K562 (cell line): ENCODE results near the gene FAM20C. TPM values are rescaled to one million over a fixed set of nuclear protein-coding genes. Genes with fewer than 3 reads are reported as not detected.

ENCODE experiments used
- ATAC-seq: fragments of 200-7000 bp; cut with Tn5 transposase; 3 replicates; pipeline ENCODE4 v1.9.1; 2020; ENCODE audit warnings: moderate library complexity
- BruUV-seq: library from RNA; stranded (reverse); fragments of 400-500 nt; replicated peaks from 2 replicates; lab custom pipeline; 2021; lab: Mats Ljungman, UMichigan
- CTCF ChIA-PET: fragments of 300-600 bp; formaldehyde crosslinking; extraction: SDS; loops from one replicate; lab custom pipeline; 2021; ENCODE audit warnings: low intra/inter-chr PET ratio; lab: Yijun Ruan, JAX
- POLR2A ChIA-PET: fragments of 300-600, 350-650 bp; sonication (Branson Sonifier 250); formaldehyde crosslinking; extraction: SDS; loops from one replicate; lab custom pipeline; 2021; ENCODE audit warnings: antibody characterized with exemption, inconsistent platforms; lab: Yijun Ruan, JAX
- DNase-seq, 4 experiments: peaks; one replicate each; pipeline versions ENCODE4 v3.0.0 to v3.0.0-alpha.2; 2011 to 2018; ENCODE audit warnings: low spot score in 3 of 4, mixed read lengths in 3 of 4; ENCODE audit errors: extremely low read depth in 1 of 4
- FAIRE-seq: peaks from 2 replicates; lab custom pipeline; 2011; peaks lifted over from hg19 to GRCh38; lab: Jason Lieb, UNC
- H2AFZ ChIP-seq: 2 replicates; pipeline ENCODE4 v1.6.0; 2011; ENCODE audit warnings: low read depth, low read length, control low read depth, inconsistent platforms
- H3K27ac ChIP-seq: fragments of 200-600 bp; 3 replicates; pipeline ENCODE4 v1.8.0; 2011; ENCODE audit warnings: low read depth, mild to moderate bottlenecking, control low read depth, inconsistent platforms, low read length, moderate library complexity, mixed read lengths; ENCODE audit errors: extremely low read depth
- H3K27me3 ChIP-seq, 2 experiments: fragments of 300-600 bp in 1 of 2; 2 replicates in 1 of 2; 3 replicates in 1 of 2; pipeline versions ENCODE4 v1.6.0 to v1.8.0; 2011; ENCODE audit warnings: inconsistent platforms in 2 of 2, low read length in 2 of 2, mild to moderate bottlenecking in 1 of 2, mixed read lengths in 1 of 2, moderate library complexity in 1 of 2; ENCODE audit not compliant: control insufficient read depth in 2 of 2, insufficient read depth in 2 of 2
- H3K36me3 ChIP-seq: fragments of 300-600 bp; 3 replicates; pipeline ENCODE4 v1.8.0; 2011; ENCODE audit warnings: mild to moderate bottlenecking, low read length, inconsistent platforms; ENCODE audit not compliant: control insufficient read depth, insufficient read depth
- H3K4me1 ChIP-seq, 2 experiments: fragments of 200-600 bp in 1 of 2; replicated peaks in 1 of 2; 2 replicates in 1 of 2; 3 replicates in 1 of 2; pipeline versions ENCODE4 v1.5.1 to v1.8.0; 2011; ENCODE audit warnings: inconsistent platforms in 2 of 2, low read length in 2 of 2, mild to moderate bottlenecking in 1 of 2, mixed read lengths in 1 of 2, moderate library complexity in 1 of 2; ENCODE audit not compliant: control insufficient read depth in 2 of 2, insufficient read depth in 2 of 2
- H3K4me2 ChIP-seq: 2 replicates; pipeline ENCODE4 v1.6.1; 2011; ENCODE audit warnings: low read length, control low read depth, inconsistent platforms, mixed read lengths; ENCODE audit not compliant: insufficient read depth
- H3K4me3 ChIP-seq: fragments of 200-600 bp; sonication (generic), shearing (Covaris generic); 2 replicates; pipeline ENCODE4 v1.5.1; 2016; ENCODE audit warnings: control low read depth, inconsistent platforms
- H3K79me2 ChIP-seq: fragments of 200-600 bp; 3 replicates; pipeline ENCODE4 v1.8.0; 2011; ENCODE audit warnings: low read length, inconsistent platforms; ENCODE audit not compliant: control insufficient read depth, insufficient read depth
- H3K9ac ChIP-seq, 2 experiments: 2 replicates each; pipeline versions ENCODE4 v1.6.0 to v1.6.1; 2011; ENCODE audit warnings: low read depth in 2 of 2, low read length in 2 of 2, control low read depth in 1 of 2, inconsistent platforms in 1 of 2, mild to moderate bottlenecking in 1 of 2, mixed read lengths in 1 of 2; ENCODE audit not compliant: insufficient read depth in 1 of 2
- H3K9me1 ChIP-seq: one replicate; pipeline ENCODE4 v1.6.0; 2011; ENCODE audit warnings: inconsistent platforms, mild to moderate bottlenecking, low read length, moderate library complexity; ENCODE audit not compliant: control insufficient read depth, insufficient read depth
- H3K9me3 ChIP-seq: replicated peaks from 2 replicates; pipeline ENCODE4 v1.5.1; 2011; ENCODE audit warnings: low read depth, low read length, inconsistent platforms; ENCODE audit not compliant: control insufficient read depth, insufficient read depth
- H4K20me1 ChIP-seq: replicated peaks from 2 replicates; pipeline ENCODE4 v1.6.1; 2011; ENCODE audit warnings: low read length, inconsistent platforms, mixed read lengths; ENCODE audit not compliant: control insufficient read depth, insufficient read depth
- ATF4 ChIP-seq: fragments of 450-650 bp; formaldehyde crosslinking; IDR thresholded peaks from 2 replicates; pipeline ENCODE4 v1.4.0; 2022; ENCODE audit warnings: mild to moderate bottlenecking, moderate library complexity
- BCOR ChIP-seq: fragments of 450-650 bp; IDR thresholded peaks from 2 replicates; pipeline ENCODE4 v1.6.1; 2016
- HLTF ChIP-seq: fragments of 450-650 bp; IDR thresholded peaks from 2 replicates; pipeline ENCODE4 v1.6.1; 2016
- MBD1 ChIP-seq: fragments of 250-450 bp; sonication (Bioruptor Pico); IDR thresholded peaks from 2 replicates; pipeline ENCODE4 v1.8.0; 2022; ENCODE audit warnings: inconsistent platforms
- MBD2 ChIP-seq: sonication (generic); IDR thresholded peaks from 2 replicates; pipeline ENCODE4 v1.6.1; 2016; ENCODE audit warnings: low read depth, borderline replicate concordance
- MXD1 ChIP-seq: fragments of 250-450 bp; sonication (Bioruptor Pico); IDR thresholded peaks from 2 replicates; pipeline ENCODE4 v1.8.0; 2021; ENCODE audit warnings: borderline replicate concordance, mild to moderate bottlenecking, moderate library complexity; ENCODE audit not compliant: poor library complexity, severe bottlenecking
- NR3C1 ChIP-seq: sonication (generic); formaldehyde crosslinking; IDR thresholded peaks from 2 replicates; pipeline ENCODE4 v1.8.1; 2022; ENCODE audit warnings: missing genetic modification reagents
- POLR2AphosphoS2 ChIP-seq: IDR thresholded peaks from 2 replicates; pipeline ENCODE4 v1.6.1; 2012; ENCODE audit warnings: low read length, improper control_type of control experiment
- TFAM ChIP-seq: fragments of 250-450 bp; sonication (Bioruptor Pico); conservative IDR thresholded peaks from 2 replicates; pipeline ENCODE4 v1.5.0; 2021; ENCODE audit warnings: mild to moderate bottlenecking, moderate library complexity
- ZNF395 ChIP-seq: fragments of 200-800 bp; sonication (Bioruptor generic); IDR thresholded peaks from 2 replicates; pipeline ENCODE4 v1.6.1; 2017; ENCODE audit warnings: missing genetic modification characterization, missing compliant biosample characterization
- WGBS: fragments of 100-300 bp; shearing (Covaris generic); methylation state at CpG from one replicate; pipeline ENCODE4 v1.1.6; 2016; ENCODE audit warnings: low coverage, mixed read lengths; ENCODE audit not compliant: insufficient coverage; ENCODE audit errors: missing lambda C conversion rate; 5-methylcytosine and 5-hydroxymethylcytosine counted together
- in situ Hi-C: fragments of 300-500 bp; cut with MboI; formaldehyde crosslinking; loops from 4 replicates; pipeline ENCODE4 v1.15.0; 2018; ENCODE audit warnings: inconsistent platforms, mixed read lengths
- intact Hi-C: fragments of 100-400 bp; cut with micrococcal nuclease; formaldehyde crosslinking; loops from 2 replicates; pipeline ENCODE4 v1.14.2; 2022
- polyA plus RNA-seq, 8 experiments: library from polyadenylated mRNA; depleted of rRNA in 4 of 8; stranded (reverse) in 5 of 8; unstranded in 3 of 8; fragments of >200 nt; fragmentation: Nextera tagmentation in 2 of 8; fragmentation: Illumina TruSeq in 1 of 8; extraction: Ambion mirVana in 2 of 8; extraction: Trizol in 1 of 8; gene quantifications; 2 replicates each; pipeline versions ENCODE4 v1.2.1 to v1.2.3, GENCODE V29; 2011 to 2014; ENCODE audit warnings: inconsistent platforms in 1 of 8, missing spikeins in 1 of 8
- total RNA-seq, 7 experiments: library from RNA; depleted of rRNA in 6 of 7; stranded (reverse); fragments of >200 nt in 6 of 7; fragmentation: Illumina TruSeq in 2 of 7; extraction: Trizol in 2 of 7; gene quantifications; 2 replicates each; pipeline versions ENCODE4 v1.2.1 to v1.2.3, GENCODE V29; 2011 to 2021; ENCODE audit warnings: low replicate concordance in 1 of 7

Gene FAM20C
- total and polyA plus RNA-seq, 9 of the 15 experiments (the other 6 are each of a cell fraction or from before 2014, with no cell fraction given): 0.09 TPM; not detected in 8

GRCh38 chr7:157008-157310, 35.4 kb upstream of the FAM20C start:
- Histone ChIP-seq H3K36me3 (no peaks in the 10 kb centered on the region), H3K4me3 (no peak overlapping the region), H3K4me1 (peaks cover 0 to 12% of the 10 kb centered on the region in 2 experiments; a peak in 1 of 5 replicates), H3K9me1 (no peaks in the 10 kb centered on the region), H3K4me2 (no peak overlapping the region)
- CTCF ChIA-PET: interaction anchor here (0.6 kb wide), 1 partner anchor 1442 kb away, joined by 3 read pairs; no protein-coding TSS in a partner anchor
- no TSS peak for BruUV-seq
- in situ Hi-C loops: no loop called here
- DNase-seq: no peak
- TF ChIP-seq BCOR (no peak), POLR2AphosphoS2 (no peak), NR3C1 (CRISPR knock-in tag) (no peak), ATF4 (CRISPR knock-in tag) (no peak), MXD1 (CRISPR knock-in tag) (no peak), MBD2 (no peak), HLTF (no peak), ZNF395 (no peak), MBD1 (CRISPR knock-in tag) (no peak), TFAM (CRISPR knock-in tag) (no peak)
- TF ChIP-seq, all 486 proteins: peak for 0
- ATAC-seq (no peak), FAIRE-seq (no peak)
- Histone ChIP-seq H2AFZ (no peak overlapping the region), H4K20me1 (peaks cover 11% of the 10 kb centered on the region; the same call in 1 of the 2 replicates), H3K27me3 (peaks cover 81 to 89% of the 10 kb centered on the region in 2 experiments), H3K27ac (no peak overlapping the region), H3K79me2 (no peaks in the 10 kb centered on the region), H3K9me3 (no peaks in the 10 kb centered on the region), H3K9ac (no peak overlapping the region)
- POLR2A ChIA-PET: interaction anchor here (1.0 kb wide), 1 partner anchor 15 kb away, joined by 3 read pairs; no protein-coding TSS in a partner anchor
- intact Hi-C loops: no loop called here
- 2% methylated on average over 9 of the region's 9 CpGs for WGBS
